ENCODE data around the gene LGR6.

- TF ChIP-seq POLR2A (IDR thresholded peaks at IDR 0.05) (no peak), EP300 (IDR thresholded peaks at IDR 0.05) (no peak), CTCF (IDR thresholded peaks at IDR 0.05) (no peak), POLR2AphosphoS5 (IDR thresholded peaks at IDR 0.05) (no peak)
Measured at GRCh38 chr1:202203238-202204039, 9.8 kb downstream of the LGR6 start.

Measured in suprapubic skin (tissue), 4 donors.